Nucleus accumbens (tissue), 56 donors: Measurements from ENCODE around the gene AKIRIN2.
"Not testable (repeated sequence)": the region's sequence is repeated elsewhere in the genome, so short reads cannot be mapped to it uniquely, and the experiment has no call there.

ENCODE experiments used
- DNase-seq, 56 donors: peaks; one replicate each; lab custom pipeline; 2025; lab: John Stamatoyannopoulos, UW

The AKIRIN2 gene

GRCh38 chr6:87692086-87692485, 9.9 kb downstream of the AKIRIN2 start:
- no peak for DNase-seq

- no peak for DNase-seq
These were observed 11.6 kb downstream of the AKIRIN2 start for GRCh38 chr6:87690441-87690840.

GRCh38 chr6:87687893-87688292, 14.1 kb downstream of the AKIRIN2 start:
- DNase-seq: not testable (repeated sequence)

- DNase-seq: no peak
These were observed 14.7 kb downstream of the AKIRIN2 start for GRCh38 chr6:87687296-87687695.

GRCh38 chr6:87686636-87687205, 15.3 kb downstream of the AKIRIN2 start:
- DNase-seq: not testable (repeated sequence)

- DNase-seq: no peak
These were observed 17.0 kb downstream of the AKIRIN2 start for GRCh38 chr6:87684895-87685654.

GRCh38 chr6:87683890-87684289, 18.1 kb downstream of the AKIRIN2 start:
- DNase-seq: no peak

GRCh38 chr6:87682310-87682709, 19.7 kb downstream of the AKIRIN2 start:
- DNase-seq: no peak

GRCh38 chr6:87675004-87675681, 26.9 kb downstream of the AKIRIN2 start:
- no peak for DNase-seq

- no peak for DNase-seq
These were observed 27.7 kb downstream of the AKIRIN2 start for GRCh38 chr6:87674290-87674689.

GRCh38 chr6:87673237-87673636, 28.8 kb downstream of the AKIRIN2 start:
- DNase-seq: no peak

- DNase-seq: no peak
These were observed 29.4 kb downstream of the AKIRIN2 start for GRCh38 chr6:87672641-87673040.

- no peak for DNase-seq
These were observed 30.4 kb downstream of the AKIRIN2 start for GRCh38 chr6:87671555-87672029.

GRCh38 chr6:87670707-87671106, 31.3 kb downstream of the AKIRIN2 start:
- no peak for DNase-seq

GRCh38 chr6:87669051-87669450, 33.0 kb downstream of the AKIRIN2 start:
- no peak for DNase-seq

GRCh38 chr6:87668013-87668412, 34.0 kb downstream of the AKIRIN2 start:
- DNase-seq: no peak

- DNase-seq: no peak
These were observed 35.0 kb downstream of the AKIRIN2 start for GRCh38 chr6:87667032-87667431.

GRCh38 chr6:87664921-87665485, 37.0 kb downstream of the AKIRIN2 start:
- DNase-seq: no peak

GRCh38 chr6:87663434-87663833, 38.6 kb downstream of the AKIRIN2 start:
- no peak for DNase-seq

- no peak for DNase-seq
These were observed 40.5 kb downstream of the AKIRIN2 start for GRCh38 chr6:87661503-87661902.

GRCh38 chr6:87661016-87661415, 41.0 kb downstream of the AKIRIN2 start:
- no peak for DNase-seq
